Astrocyte (in vitro differentiated cells and primary cell): ENCODE data around the gene VGLL4. TPM values are rescaled to one million over a fixed set of nuclear protein-coding genes. Genes with fewer than 3 reads are reported as not detected.

ENCODE experiments used
- DNase-seq: peaks from one replicate; pipeline ENCODE4 v3.0.0-alpha.2; 2010; ENCODE audit warnings: low read depth
- FAIRE-seq: peaks from 2 replicates; lab custom pipeline; 2011; peaks lifted over from hg19 to GRCh38; lab: Jason Lieb, UNC
- H2AFZ ChIP-seq: 2 replicates; pipeline ENCODE4 v1.6.0; 2012; ENCODE audit warnings: low read depth, low read length, inconsistent platforms
- H3K27ac ChIP-seq: 2 replicates; pipeline ENCODE4 v1.5.1; 2011; ENCODE audit warnings: low read depth, low read length, inconsistent platforms
- H3K27me3 ChIP-seq: 2 replicates; pipeline ENCODE4 v1.6.0; 2011; ENCODE audit warnings: low read length, inconsistent platforms; ENCODE audit not compliant: insufficient read depth
- H3K36me3 ChIP-seq: 2 replicates; pipeline ENCODE4 v1.5.1; 2011; ENCODE audit warnings: low read length, inconsistent platforms; ENCODE audit not compliant: insufficient read depth
- H3K4me1 ChIP-seq: 2 replicates; pipeline ENCODE4 v1.5.1; 2011; ENCODE audit warnings: low read length, inconsistent platforms; ENCODE audit not compliant: insufficient read depth
- H3K4me2 ChIP-seq: 2 replicates; pipeline ENCODE4 v1.6.0; 2012; ENCODE audit warnings: low read length, inconsistent platforms
- H3K4me3 ChIP-seq: 2 replicates; pipeline ENCODE4 v1.5.1; 2011; ENCODE audit warnings: low read depth, mild to moderate bottlenecking, low read length, inconsistent platforms; ENCODE audit not compliant: insufficient read depth
- H3K79me2 ChIP-seq: 2 replicates; pipeline ENCODE4 v1.6.0; 2012; ENCODE audit warnings: mild to moderate bottlenecking, low read length, inconsistent platforms; ENCODE audit not compliant: insufficient read depth
- H3K9ac ChIP-seq: 2 replicates; pipeline ENCODE4 v1.6.0; 2012; ENCODE audit warnings: mild to moderate bottlenecking, low read length, inconsistent platforms
- H3K9me3 ChIP-seq: 2 replicates; pipeline ENCODE4 v1.5.1; 2012; ENCODE audit warnings: low read depth, mild to moderate bottlenecking, low read length, inconsistent platforms; ENCODE audit not compliant: insufficient read depth
- H4K20me1 ChIP-seq: 2 replicates; pipeline ENCODE4 v1.6.0; 2012; ENCODE audit warnings: low read length, inconsistent platforms; ENCODE audit not compliant: insufficient read depth
- H3K27ac Mint-ChIP-seq: one replicate; pipeline ENCODE4 v1.8.0; 2021; ENCODE audit warnings: mild to moderate bottlenecking, mixed read lengths; ENCODE audit not compliant: unreplicated experiment
- H3K27me3 Mint-ChIP-seq: one replicate; pipeline ENCODE4 v1.8.0; 2021; ENCODE audit warnings: low read depth, mixed read lengths; ENCODE audit not compliant: unreplicated experiment
- H3K36me3 Mint-ChIP-seq: one replicate; pipeline ENCODE4 v1.8.0; 2021; ENCODE audit warnings: low read depth, mixed read lengths; ENCODE audit not compliant: unreplicated experiment
- H3K4me1 Mint-ChIP-seq: one replicate; pipeline ENCODE4 v1.8.0; 2021; ENCODE audit warnings: low read depth, mixed read lengths; ENCODE audit not compliant: unreplicated experiment
- H3K4me3 Mint-ChIP-seq: one replicate; pipeline ENCODE4 v1.8.0; 2021; ENCODE audit warnings: mild to moderate bottlenecking, moderate library complexity, mixed read lengths; ENCODE audit not compliant: unreplicated experiment
- H3K9me3 Mint-ChIP-seq: one replicate; pipeline ENCODE4 v1.8.0; 2021; ENCODE audit warnings: mild to moderate bottlenecking, mixed read lengths; ENCODE audit not compliant: unreplicated experiment
- CTCF ChIP-seq: IDR thresholded peaks from 2 replicates; pipeline ENCODE4 v1.5.1; 2011; ENCODE audit warnings: low read depth, mild to moderate bottlenecking, inconsistent platforms, low read length, moderate library complexity; ENCODE audit not compliant: insufficient read depth
- EZH2 ChIP-seq: IDR thresholded peaks from 2 replicates; pipeline ENCODE4 v1.6.1; 2012; ENCODE audit warnings: mild to moderate bottlenecking, low read length, inconsistent platforms; ENCODE audit not compliant: insufficient read depth
- total RNA-seq: library from RNA; stranded (reverse); gene quantifications from 2 replicates; pipeline ENCODE4 v1.2.1, GENCODE V29; 2021

The VGLL4 gene
- total RNA-seq, 1 donor from 2014 or later = 70.3 TPM

- H3K79me2 ChIP-seq = no peaks in the 10 kb centered on the region
- TF ChIP-seq CTCF = no peak
- no peak for TF ChIP-seq EZH2
- Mint-ChIP-seq H3K4me3 (no peak overlapping the region), H3K4me1 (peaks cover 22% of the 10 kb centered on the region), H3K36me3 (peaks cover 4% of the 10 kb centered on the region), H3K27me3 (no peaks in the 10 kb centered on the region), H3K27ac (no peak overlapping the region), H3K9me3 (peaks cover 2% of the 10 kb centered on the region)
- no peak overlapping the region for H2AFZ ChIP-seq
- H4K20me1 ChIP-seq = no peaks in the 10 kb centered on the region
- DNase-seq = peak; percentile 60
- H3K27me3 ChIP-seq = no peaks in the 10 kb centered on the region
- no peaks in the 10 kb centered on the region for H3K9me3 ChIP-seq
- H3K4me3 ChIP-seq = no peak overlapping the region
- H3K36me3 ChIP-seq = no peaks in the 10 kb centered on the region
- no peak overlapping the region for H3K9ac ChIP-seq
- H3K27ac ChIP-seq = no peak overlapping the region
- peaks cover 11% of the 10 kb centered on the region for H3K4me1 ChIP-seq
- H3K4me2 ChIP-seq = peak overlapping the region; percentile 28
- no peak for FAIRE-seq
Observed at GRCh38 chr3:11671648-11672100, 28.0 kb upstream of the VGLL4 start.

GRCh38 chr3:11668243-11669235 is 24.8 kb upstream of the VGLL4 start:
- Histone ChIP-seq H3K27ac (no peak overlapping the region), H3K27me3 (no peaks in the 10 kb centered on the region), H3K79me2 (no peaks in the 10 kb centered on the region), H4K20me1 (no peaks in the 10 kb centered on the region), H3K4me3 (no peak overlapping the region), H3K9ac (no peak overlapping the region), H3K4me1 (peaks cover 11% of the 10 kb centered on the region), H3K4me2 (no peak overlapping the region), H3K9me3 (no peaks in the 10 kb centered on the region), H2AFZ (no peak overlapping the region), H3K36me3 (no peaks in the 10 kb centered on the region)
- FAIRE-seq (no peak), DNase-seq (no peak)
- TF ChIP-seq EZH2 = no peak
- no peak for TF ChIP-seq CTCF
- Mint-ChIP-seq H3K36me3 (peaks cover 6% of the 10 kb centered on the region), H3K27me3 (no peaks in the 10 kb centered on the region), H3K4me1 (peaks cover 22% of the 10 kb centered on the region), H3K27ac (peak overlapping the region; percentile 35), H3K4me3 (no peak overlapping the region), H3K9me3 (no peaks in the 10 kb centered on the region)
